Fibroblast of peridontal ligament (primary cell): ENCODE measurements around the gene IFT27.

Experiments used
- DNase-seq: peaks from one replicate; pipeline ENCODE4 v3.0.0-alpha.2; 2010; ENCODE audit errors: extremely low read depth

Gene IFT27, protein sequence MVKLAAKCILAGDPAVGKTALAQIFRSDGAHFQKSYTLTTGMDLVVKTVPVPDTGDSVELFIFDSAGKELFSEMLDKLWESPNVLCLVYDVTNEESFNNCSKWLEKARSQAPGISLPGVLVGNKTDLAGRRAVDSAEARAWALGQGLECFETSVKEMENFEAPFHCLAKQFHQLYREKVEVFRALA

GRCh38 chr22:36775964-36776669, at the start of gene IFT27:
Gene IFT27 (minus strand): TSS chr22:36776119. CDS start chr22:36775707, 412 bp downstream.
- peak; percentile 100 for DNase-seq

DNA sequence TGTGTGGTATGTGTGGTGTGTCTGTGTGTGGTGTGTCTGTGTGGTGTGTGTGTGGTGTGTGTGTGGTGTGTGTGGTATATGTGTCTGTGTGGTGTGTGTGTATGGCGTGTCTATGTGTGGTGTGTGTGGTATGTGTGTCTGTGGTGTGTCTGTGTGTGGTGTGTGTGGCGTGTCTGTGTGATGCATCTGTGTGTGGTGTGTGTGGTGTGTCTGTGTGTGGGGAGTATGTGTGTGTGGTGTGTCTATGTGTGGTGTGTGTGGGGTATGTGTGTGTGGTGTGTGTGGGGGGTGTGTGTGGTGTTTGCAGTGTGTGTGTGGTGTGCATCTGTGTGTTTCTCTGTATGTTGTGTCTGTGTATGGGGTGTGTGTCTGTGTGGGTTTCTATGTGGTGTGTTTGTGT, 48.7 kb upstream of the IFT27 start:
- DNase-seq: no peak

DNA sequence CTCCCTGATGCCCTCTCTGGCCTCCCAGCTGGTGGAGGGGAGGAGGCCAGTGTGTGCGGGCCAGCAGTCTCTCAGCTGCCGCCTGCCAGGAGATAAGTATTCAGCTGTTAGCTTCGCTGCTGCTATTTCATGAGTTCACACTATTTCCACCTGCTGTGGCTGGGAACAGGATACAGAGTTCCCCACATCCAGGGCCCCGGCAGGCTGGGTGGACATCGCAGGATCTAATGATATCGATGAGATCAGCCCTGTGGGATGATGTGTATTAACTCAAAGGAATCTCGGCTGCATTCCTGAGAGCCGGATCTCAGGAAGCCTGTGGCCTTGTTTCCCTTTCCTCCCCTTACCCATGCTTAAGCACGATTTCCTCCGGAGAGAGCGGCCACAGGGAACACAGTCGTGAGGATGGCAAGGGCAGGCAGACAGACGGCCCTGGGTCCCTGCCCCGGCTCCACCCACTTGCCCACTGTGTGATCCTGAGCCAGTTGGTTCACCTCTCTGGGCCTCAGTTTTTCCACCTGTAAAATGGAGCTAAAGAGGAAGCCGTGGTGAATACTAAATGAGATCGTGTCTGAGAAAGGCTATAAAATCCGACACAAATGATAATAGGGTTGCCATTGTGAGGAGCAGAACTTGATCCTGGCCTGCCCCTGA, 47.4 kb upstream of the IFT27 start:
- no peak for DNase-seq

DNA sequence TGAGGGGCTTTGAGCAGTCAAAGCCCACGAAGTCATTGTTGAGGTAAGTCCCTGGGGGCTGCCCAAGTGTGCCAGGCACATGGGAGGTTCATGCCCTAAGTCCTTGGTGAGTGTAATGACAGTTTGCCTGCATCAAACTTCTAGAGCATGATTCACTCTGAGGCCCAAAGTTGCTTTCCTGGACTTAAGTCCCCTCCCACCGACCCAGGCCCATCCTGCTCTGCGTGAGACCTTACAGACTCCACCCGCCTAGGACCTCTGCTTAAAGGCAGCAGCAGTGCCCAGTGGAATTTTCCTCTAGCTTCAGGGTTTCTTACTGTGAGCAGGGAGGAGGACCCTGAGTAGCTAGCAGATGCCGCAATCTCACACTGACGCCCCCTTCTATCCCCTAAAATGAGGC, 46.7 kb upstream of the IFT27 start:
- DNase-seq: no peak

DNA sequence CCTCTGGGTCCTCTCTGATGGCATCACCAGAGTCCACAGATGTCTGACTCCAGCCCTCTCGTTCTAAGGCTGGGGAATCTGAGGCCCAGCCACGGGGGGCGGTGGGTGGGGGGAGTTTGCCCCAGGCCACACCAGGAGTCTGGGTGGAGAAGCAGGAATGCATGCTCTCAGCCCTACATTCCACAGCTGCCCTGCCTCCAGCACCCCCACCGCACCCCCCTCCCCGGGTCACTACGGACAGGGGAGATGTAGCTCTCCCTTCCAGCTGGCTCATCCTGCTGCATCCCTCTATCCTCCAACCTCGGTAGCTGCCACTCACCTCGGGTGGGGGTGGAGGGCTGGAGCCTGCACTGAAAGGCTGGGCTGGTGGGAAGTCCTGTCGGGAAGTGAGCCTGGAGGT, 43.2 kb upstream of the IFT27 start:
- no peak for DNase-seq

DNA sequence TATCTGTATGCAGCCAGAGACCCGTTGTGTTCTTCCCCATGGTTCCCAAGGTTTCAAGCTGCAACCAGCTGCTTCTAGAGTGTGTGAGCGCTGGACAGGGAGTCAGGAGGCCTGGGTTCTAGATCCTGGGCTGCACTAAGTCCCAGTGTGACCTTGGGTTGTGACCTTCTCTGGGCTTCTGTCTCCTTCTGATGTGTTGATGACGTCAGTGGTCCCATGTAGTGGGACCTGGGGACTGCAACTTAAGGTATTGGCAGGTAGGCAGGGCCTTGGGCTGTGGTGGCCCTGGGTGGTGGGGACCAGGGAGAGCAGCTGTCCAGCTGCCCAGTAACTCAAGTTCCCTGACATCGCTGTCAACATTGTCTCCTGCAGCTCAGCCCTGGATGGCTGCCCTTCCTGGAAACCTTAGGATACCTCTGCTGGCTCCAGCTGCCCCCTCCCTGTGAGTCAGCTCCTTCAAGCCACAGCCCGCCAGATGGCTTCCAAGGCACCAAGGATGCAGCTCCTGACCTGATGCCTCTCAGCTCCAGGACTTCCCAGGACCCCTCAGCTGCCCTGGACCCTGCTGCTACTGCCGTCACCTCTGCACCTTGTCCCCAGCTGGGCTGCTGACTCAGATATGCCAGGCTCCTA, 42.2 kb upstream of the IFT27 start:
- no peak for DNase-seq

DNA sequence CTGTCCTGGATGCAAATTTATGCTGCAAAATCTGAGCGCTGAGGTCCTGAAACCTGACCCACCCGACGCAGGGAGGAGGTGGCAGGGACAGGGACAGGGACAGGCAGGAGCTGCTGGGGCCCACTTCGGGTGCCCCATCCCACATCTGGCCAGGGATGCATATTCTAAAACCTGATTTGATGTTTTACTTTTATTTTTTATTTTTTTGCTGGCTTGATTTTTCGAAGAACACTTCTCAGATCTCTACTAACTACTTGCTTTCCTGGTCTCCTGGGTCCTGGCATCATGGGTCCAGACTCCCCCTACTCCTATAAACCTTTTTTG, 41.6 kb upstream of the IFT27 start:
- no peak for DNase-seq

- peak; percentile 5 for DNase-seq
Measured at GRCh38 chr22:36816636-36817524, 41.0 kb upstream of the IFT27 start, which contains the start of gene PVALB. Gene PVALB (minus strand): TSS chr22:36817035. CDS start chr22:36817005, 30 bp downstream.

- no peak for DNase-seq
Measured at GRCh38 chr22:36816339-36816635, 40.4 kb upstream of the IFT27 start.

DNA sequence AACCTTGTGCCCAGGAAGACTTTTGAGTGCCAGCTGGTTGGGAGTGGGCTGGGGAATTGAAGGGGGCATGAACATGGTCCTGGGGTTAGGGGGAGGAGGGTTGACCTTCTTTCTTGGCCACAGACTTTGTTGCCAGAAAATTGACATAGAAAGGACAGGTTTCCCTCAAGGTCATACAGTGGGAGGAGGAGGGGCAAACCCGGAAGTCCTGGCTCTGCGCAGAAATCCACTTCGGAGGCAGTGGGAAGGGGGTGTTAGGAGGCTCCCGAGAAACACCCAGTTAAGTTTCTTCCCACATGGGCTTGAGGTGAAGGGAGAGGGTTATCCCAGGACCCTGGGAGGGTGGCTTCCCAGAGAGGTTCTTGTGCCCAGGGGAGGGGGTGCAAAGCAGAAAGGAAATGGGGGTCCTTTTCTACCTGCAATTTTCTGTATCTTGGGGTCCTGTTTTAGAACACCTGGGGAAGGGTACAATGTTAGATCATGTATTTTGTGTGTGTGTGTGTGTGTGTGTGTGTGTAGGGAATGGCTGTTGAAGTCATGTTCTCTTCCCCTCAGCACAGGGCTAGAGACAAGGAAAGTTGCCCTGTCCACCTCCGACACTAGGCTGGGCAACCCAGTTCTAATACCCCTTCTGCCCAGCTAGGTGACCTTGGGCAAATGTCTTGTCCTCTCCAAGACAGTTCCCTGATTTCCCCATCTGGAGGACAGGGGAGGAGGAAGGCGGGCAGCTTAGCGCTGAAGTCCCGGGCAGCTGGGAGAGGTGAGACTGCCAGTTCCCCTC, 39.8 kb upstream of the IFT27 start:
- no peak for DNase-seq

DNA sequence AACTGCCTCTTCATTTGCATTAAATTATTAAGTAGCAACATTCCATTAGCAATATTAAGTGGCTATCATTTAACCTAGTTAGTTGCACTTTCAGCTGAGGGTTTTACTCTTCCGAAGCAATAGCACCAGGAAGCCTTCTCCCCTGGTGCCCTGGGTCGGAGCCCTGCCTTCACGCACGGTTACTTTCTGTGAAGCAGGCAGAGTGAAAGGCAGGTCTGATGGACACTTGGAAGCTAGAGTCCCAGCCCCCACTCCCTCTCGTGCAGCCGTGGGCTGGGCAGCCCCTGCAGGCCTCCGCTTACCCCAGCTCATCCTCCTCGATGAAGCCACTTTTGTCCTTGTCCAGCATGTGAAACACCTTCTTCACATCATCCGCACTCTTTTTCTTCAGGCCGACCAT, 38.9 kb upstream of the IFT27 start:
- no peak for DNase-seq

DNA sequence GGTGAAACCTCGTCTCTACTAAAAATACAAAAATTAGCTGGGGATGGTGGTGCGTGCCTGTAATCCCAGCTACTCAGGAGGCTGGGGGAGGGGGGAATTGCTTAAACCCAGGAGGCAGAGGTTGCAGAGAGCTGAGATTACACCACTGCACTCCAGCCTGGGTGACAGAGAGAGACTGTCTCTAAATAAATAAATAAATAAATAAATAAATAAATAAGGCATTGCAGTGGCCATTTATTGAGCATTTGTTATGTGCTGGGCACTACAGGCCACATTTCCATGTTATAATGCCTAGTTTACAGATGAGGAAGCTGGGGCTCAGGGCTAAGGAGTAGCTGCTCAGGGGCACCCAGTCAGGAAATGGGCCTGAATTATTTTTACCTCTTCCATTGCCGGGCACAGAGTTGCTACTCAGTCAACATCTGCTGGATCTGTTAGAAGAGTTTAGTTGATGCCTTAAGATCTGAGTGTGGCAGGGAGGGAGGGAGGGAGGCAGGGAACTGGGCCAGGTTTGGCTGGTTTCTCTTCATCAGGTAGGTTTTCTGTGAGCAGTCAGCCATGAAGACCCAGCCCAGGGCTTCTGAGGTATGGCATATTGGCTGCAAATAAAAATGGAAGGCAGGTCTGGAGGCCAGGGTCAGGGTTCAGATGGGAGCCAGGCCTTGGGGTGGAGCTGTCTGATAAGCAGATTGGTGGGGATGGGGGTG, 35.3 kb upstream of the IFT27 start:
- DNase-seq: no peak

DNA sequence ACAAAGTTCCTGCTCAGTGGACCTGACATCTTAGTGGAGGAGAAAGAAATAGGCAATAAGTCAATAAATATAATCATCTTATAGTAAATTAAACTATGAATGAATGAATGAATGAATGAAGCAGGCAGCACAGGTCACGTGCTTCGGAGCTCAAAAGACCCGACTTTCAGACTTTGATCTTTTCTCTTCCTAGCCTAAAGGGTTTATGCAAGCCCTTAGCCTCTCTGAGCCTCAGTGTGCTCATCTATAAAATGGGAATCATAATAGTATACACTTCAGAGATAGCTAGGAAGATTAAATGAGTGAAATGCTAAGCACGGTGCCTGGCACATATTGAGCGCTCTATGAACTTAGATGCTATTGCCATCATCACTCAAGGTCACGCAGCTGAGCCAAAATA, 33.4 kb upstream of the IFT27 start:
- no peak for DNase-seq

GRCh38 chr22:36808721-36809344, 32.9 kb upstream of the IFT27 start:
- no peak for DNase-seq

DNA sequence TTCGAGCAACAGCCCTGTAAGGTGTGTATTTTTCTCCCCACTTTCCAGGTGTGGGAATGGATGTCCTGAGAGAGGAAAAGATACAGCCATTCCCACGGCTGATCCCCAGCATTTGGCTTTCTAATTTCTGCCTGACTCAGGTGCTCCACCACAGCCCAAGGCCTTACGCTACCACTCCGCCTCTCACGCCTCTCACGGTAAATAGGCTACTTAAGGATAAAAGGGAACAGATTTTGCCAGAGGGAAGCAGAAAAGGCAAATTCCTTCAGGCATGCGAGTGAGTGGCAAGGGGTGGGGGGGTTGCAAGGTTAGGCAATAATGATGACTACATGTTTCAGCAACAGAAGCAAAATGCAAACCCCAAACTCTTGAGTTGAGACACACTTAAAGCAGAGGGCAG, 31.7 kb upstream of the IFT27 start:
- DNase-seq: no peak

- DNase-seq: no peak
Measured at GRCh38 chr22:36806835-36807234, 30.9 kb upstream of the IFT27 start.

DNA sequence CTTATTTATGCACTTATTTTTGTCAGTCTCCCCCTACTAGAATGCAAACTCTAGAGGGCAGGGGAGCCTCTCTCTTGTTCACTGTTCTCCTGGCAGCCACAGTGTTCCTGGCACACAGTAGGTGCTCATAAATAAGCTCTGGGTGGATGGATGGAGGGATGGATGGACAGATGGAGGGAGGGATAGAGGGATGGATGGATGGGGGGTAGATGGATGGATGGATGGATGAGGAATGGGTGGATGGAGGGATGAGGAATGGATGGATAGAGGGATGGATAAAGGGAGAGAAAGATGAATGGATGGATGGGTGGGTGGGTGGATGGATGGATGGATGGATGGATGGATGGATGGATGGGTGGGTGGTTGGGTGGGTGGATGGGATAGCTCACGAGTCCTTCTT, 27.4 kb upstream of the IFT27 start:
- DNase-seq: no peak

GRCh38 chr22:36798674-36799066, 22.8 kb upstream of the IFT27 start:
- no peak for DNase-seq

DNA sequence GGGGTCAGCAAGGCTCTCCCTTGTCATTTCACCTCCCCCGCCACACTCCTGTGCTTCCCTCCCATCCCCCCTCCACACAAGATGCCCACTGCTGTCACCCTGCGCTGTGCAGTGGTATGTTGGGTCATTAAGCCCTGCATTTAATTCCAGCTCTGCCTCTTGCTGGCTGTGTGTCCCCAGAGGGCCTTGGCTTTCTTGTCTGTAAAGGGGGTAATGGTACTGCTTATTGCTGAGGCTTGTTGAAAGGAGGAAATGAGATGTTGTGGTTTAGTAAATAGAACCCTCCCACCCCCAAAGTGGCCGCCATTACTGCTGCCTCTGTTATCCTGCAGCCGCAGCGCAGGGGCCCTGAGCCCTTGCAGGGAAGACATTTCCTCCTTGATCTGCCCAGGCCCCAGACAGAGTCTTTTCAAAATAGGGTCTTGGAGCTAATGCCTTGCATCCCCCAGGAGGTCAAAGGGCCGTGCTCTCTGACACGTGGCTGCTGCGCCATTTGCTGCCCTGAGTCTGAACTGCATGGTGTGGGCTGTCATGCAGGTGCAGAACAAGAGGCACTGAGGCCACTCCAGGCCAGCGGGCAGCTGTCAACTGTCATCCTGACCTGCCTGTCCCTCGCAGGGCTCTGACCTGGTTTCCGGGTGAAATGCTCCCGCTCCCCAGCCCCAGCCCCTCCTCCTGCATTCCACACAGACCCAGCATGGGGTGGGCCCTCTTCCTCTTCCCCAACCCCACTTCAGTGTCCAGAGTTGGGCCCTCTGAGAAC, 22.2 kb upstream of the IFT27 start:
- no peak for DNase-seq
